ENCODE measurements around the gene RPS5.
A peak's percentile ranks its signal among the peaks of the same experiment; 100 is the strongest.

Gene RPS5

DNA sequence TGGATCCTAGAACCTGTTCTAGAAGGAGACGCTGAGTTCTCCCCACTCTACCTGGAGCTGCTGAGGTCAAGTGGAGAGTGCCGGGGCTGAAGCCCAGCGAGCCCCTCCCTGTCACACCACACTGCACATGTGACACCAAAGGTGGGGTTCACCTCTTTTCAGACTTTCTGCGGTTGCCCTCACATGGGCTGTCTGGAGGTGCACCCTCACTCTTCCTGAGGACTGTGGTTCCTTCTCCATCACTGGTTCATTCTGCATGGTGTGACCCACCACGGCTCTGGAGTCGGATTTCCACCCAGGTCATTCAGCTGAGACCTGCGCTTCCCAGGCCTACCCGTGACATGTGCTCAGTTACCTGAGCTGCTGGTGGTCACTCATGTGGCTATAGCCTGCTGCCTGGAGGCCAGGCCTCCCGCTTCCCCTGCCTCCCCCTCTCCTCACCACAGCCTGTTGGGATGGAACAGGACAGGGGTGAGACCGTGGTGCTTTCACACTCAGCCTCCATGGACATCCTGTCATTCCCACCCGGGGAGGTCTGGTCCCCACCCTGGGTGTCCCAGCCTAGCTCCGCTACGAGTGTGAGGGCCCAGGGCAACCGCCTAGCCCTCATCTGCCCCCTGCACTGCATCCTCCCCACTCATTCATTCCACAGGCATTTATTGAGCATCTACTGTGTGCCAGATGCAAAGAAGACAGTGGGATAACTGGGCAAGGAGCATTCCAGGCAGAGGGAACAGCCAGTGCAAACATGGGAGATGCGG lies 33.2 kb upstream of the RPS5 start:
- no peak overlapping the region for H3K4me3 ChIP-seq (replicated peaks; ENCODE audit: low read depth, low read length)
- DNase-seq (ENCODE audit: low read depth): no peak
- TF ChIP-seq, protein P1, sequence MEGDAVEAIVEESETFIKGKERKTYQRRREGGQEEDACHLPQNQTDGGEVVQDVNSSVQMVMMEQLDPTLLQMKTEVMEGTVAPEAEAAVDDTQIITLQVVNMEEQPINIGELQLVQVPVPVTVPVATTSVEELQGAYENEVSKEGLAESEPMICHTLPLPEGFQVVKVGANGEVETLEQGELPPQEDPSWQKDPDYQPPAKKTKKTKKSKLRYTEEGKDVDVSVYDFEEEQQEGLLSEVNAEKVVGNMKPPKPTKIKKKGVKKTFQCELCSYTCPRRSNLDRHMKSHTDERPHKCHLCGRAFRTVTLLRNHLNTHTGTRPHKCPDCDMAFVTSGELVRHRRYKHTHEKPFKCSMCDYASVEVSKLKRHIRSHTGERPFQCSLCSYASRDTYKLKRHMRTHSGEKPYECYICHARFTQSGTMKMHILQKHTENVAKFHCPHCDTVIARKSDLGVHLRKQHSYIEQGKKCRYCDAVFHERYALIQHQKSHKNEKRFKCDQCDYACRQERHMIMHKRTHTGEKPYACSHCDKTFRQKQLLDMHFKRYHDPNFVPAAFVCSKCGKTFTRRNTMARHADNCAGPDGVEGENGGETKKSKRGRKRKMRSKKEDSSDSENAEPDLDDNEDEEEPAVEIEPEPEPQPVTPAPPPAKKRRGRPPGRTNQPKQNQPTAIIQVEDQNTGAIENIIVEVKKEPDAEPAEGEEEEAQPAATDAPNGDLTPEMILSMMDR (IDR thresholded peaks at IDR 0.05; ENCODE audit: low read length, missing control alignments): no peak

GRCh38 chr19:58354478-58355030 lies 32.5 kb upstream of the RPS5 start:
- no peak overlapping the region for H3K4me3 ChIP-seq (replicated peaks; ENCODE audit: low read depth, low read length)
- TF ChIP-seq, protein P1 (IDR thresholded peaks at IDR 0.05; ENCODE audit: low read length, missing control alignments): no peak
- DNase-seq (ENCODE audit: low read depth): no peak

- no peak for DNase-seq (ENCODE audit: low read depth)
- TF ChIP-seq, protein P1 (IDR thresholded peaks at IDR 0.05; ENCODE audit: low read length, missing control alignments): no peak
- no peak overlapping the region for H3K4me3 ChIP-seq (replicated peaks; ENCODE audit: low read depth, low read length)
Observed at GRCh38 chr19:58355215-58355796, 31.8 kb upstream of the RPS5 start.

GRCh38 chr19:58355908-58356765 lies 30.9 kb upstream of the RPS5 start:
- TF ChIP-seq, protein P1 (IDR thresholded peaks at IDR 0.05; ENCODE audit: low read length, missing control alignments): no peak
- peak overlapping the region; percentile 19 for H3K4me3 ChIP-seq (replicated peaks; ENCODE audit: low read depth, low read length)
- peak; percentile 49 for DNase-seq (ENCODE audit: low read depth)

- peak overlapping the region; percentile 19 for H3K4me3 ChIP-seq (replicated peaks; ENCODE audit: low read depth, low read length)
- TF ChIP-seq, protein P1 (IDR thresholded peaks at IDR 0.05; ENCODE audit: low read length, missing control alignments): no peak
- peak; percentile 27 for DNase-seq (ENCODE audit: low read depth)
Observed at GRCh38 chr19:58356766-58357480, 30.1 kb upstream of the RPS5 start.

DNA sequence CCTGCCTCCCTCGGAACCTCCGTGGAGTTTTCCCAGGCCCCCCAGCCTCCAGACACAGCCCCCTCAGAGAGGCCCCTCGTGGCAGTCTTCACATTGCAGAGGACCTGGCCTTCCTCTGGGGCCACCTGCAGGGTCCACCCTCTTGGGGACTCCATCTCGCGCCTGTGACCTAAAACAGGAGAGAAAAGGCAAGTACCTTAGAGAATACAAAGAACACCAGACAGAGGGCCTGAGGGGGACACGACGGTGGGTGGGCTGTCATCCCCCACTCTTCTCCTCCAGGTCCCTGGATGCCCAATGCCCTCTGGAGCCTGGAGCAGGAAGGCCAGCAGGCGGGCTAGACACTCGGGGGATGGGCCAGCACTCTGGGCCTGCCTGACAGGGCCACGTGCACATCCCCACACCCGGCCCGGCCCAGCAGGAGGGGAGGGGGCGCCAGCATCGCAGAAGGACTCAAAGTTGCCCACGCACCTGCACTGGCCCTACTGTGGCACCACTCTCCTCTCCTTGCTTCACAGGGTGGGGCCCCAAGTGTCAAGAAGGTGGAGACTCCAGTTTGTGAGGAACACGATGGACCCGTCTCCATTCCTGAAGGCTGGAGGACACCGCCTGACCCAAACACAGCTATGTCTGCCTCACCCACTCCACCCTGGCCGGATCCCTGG lies 29.5 kb upstream of the RPS5 start:
- TF ChIP-seq, protein P1 (IDR thresholded peaks at IDR 0.05; ENCODE audit: low read length, missing control alignments): no peak
- no peak overlapping the region for H3K4me3 ChIP-seq (replicated peaks; ENCODE audit: low read depth, low read length)
- no peak for DNase-seq (ENCODE audit: low read depth)

Measured in fibroblast of pulmonary artery (primary cell).